Mucosa of descending colon (tissue), 3 donors: ENCODE results near the gene RPL36A. TPM values are rescaled to one million over a fixed set of nuclear protein-coding genes. Genes with fewer than 3 reads are reported as not detected.

ENCODE experiments used
- ATAC-seq: fragments of 200-7000 bp; cut with Tn5 transposase; one replicate; pipeline ENCODE4 v1.9.1; 2020; ENCODE audit warnings: mild to moderate bottlenecking, moderate library complexity
- DNase-seq, 3 donors: peaks; one replicate each; pipeline ENCODE4 v3.0.0-alpha.2; 2020
- H3K36me3 ChIP-seq: fragments of 200-600 bp; one replicate; pipeline ENCODE4 v1.8.0; 2021; ENCODE audit warnings: low read depth, mild to moderate bottlenecking
- H3K4me1 ChIP-seq: fragments of 200-600 bp; one replicate; pipeline ENCODE4 v1.8.0; 2021; ENCODE audit warnings: low read depth, mild to moderate bottlenecking
- H3K4me3 ChIP-seq: fragments of 200-600 bp; one replicate; pipeline ENCODE4 v1.8.0; 2021; ENCODE audit warnings: mild to moderate bottlenecking
- H3K9me3 ChIP-seq: fragments of 200-600 bp; one replicate; pipeline ENCODE4 v1.8.0; 2021; ENCODE audit warnings: mild to moderate bottlenecking
- CTCF ChIP-seq: fragments of 200-600 bp; IDR thresholded peaks from one replicate; pipeline ENCODE4 v1.8.0; 2022; ENCODE audit warnings: antibody characterized with exemption, mild to moderate bottlenecking
- intact Hi-C, 2 donors: fragments of 100-400 bp; cut with DNase I in 1 of 2; cut with micrococcal nuclease in 1 of 2; formaldehyde crosslinking; loops; one replicate each; pipeline versions ENCODE4 v1.11.0 to v1.11.1; 2022; cut with DNase I, micrococcal nuclease
- long read RNA-seq, 2 donors: library from polyadenylated mRNA; unstranded; transcript quantifications; one replicate each; pipeline ENCODE4 v2.0.0, GENCODE V29; 2019 to 2021
- total RNA-seq, 3 donors: library from RNA; stranded (reverse); fragmentation: NEBNext Ultra II Directional in 2 of 3; extraction: Animal tissue kit (Norgen Biotek cat#: 25700) in 2 of 3; gene quantifications; one replicate each; pipeline versions ENCODE4 v1.2.1 to v1.2.4, GENCODE V29; 2021 to 2023
- donor health status: DM: no; HTN: no; CAD: no; lungs with moderate emphysema.
- donor health status: DM: no; HTN: no; CAD: no.
- donor health status: DM: no; HTN: yes; CAD: no.

RPL36A gene
- 100 to 1,000 TPM; 125 to 181 (median 167) TPM for total RNA-seq
- long read RNA-seq, donor 1, partial matches to known transcripts = 0 of 3 reads
- long read RNA-seq, donor 1, other reads (novel, unspliced or antisense) = 0 of 3 reads
- long read RNA-seq, donor 2, transcript RPL36A-203 (5 exons, 910 nt) = major isoform, 192 of 197 reads
- long read RNA-seq, donor 2, partial matches to known transcripts = 0 of 197 reads
- long read RNA-seq, donor 2, other reads (novel, unspliced or antisense) = 0 of 197 reads

- peak within 1 kb of the TSS; percentile 19 for H3K4me3 ChIP-seq
- no peaks in the 10 kb centered on the region for H3K9me3 ChIP-seq
- H3K36me3 ChIP-seq = no peaks in the 10 kb centered on the region
- ATAC-seq (peak; percentile 96), DNase-seq (peak; percentile 89 to 92 (median 89))
- H3K4me1 ChIP-seq = peaks cover 4% of the 10 kb centered on the region
- intact Hi-C loops = no loop called here
- peak; percentile 46 for TF ChIP-seq CTCF
These were observed at the start of gene RPL36A for GRCh38 chrX:101390664-101391525. Gene RPL36A, plus strand, starts transcription at chrX:101391011. Its CDS starts 33 bp downstream, at chrX:101391044.

GRCh38 chrX:101347859-101348451, 42.9 kb upstream of the RPL36A start:
- no peaks in the 10 kb centered on the region for H3K9me3 ChIP-seq
- no peak for TF ChIP-seq CTCF
- H3K36me3 ChIP-seq = no peaks in the 10 kb centered on the region
- H3K4me3 ChIP-seq = peak overlapping the region; percentile 40
- intact Hi-C loops = no loop called here
- no peaks in the 10 kb centered on the region for H3K4me1 ChIP-seq
- ATAC-seq (peak; percentile 24), DNase-seq (peak in 1 of 3 donors; percentile 9)

GRCh38 chrX:101348452-101349192, 42.2 kb upstream of the RPL36A start, which contains the start of gene TIMM8A:
Gene TIMM8A, minus strand, starts transcription at chrX:101348742. Its CDS starts 78 bp downstream, at chrX:101348664.
- H3K9me3 ChIP-seq = no peaks in the 10 kb centered on the region
- H3K4me1 ChIP-seq = no peaks in the 10 kb centered on the region
- H3K36me3 ChIP-seq = no peaks in the 10 kb centered on the region
- ATAC-seq = peak; percentile 99
- peak within 1 kb of the TSS; percentile 40 for H3K4me3 ChIP-seq
- DNase-seq = peak; percentile 83 to 89 (median 86)
- TF ChIP-seq CTCF = no peak
- intact Hi-C loops = no loop called here

GRCh38 chrX:101349193-101349562, 41.6 kb upstream of the RPL36A start:
- intact Hi-C loops = no loop called here
- TF ChIP-seq CTCF = no peak
- no peak for ATAC-seq
- H3K9me3 ChIP-seq = no peaks in the 10 kb centered on the region
- no peaks in the 10 kb centered on the region for H3K4me1 ChIP-seq
- H3K36me3 ChIP-seq = no peaks in the 10 kb centered on the region
- H3K4me3 ChIP-seq = no peak overlapping the region
- no peak for DNase-seq

- intact Hi-C loops = no loop called here
- Histone ChIP-seq H3K4me3 (no peak overlapping the region), H3K9me3 (no peaks in the 10 kb centered on the region), H3K4me1 (no peaks in the 10 kb centered on the region), H3K36me3 (no peaks in the 10 kb centered on the region)
- TF ChIP-seq CTCF = no peak
- peak in 1 of 3 donors; percentile 16 for DNase-seq
- ATAC-seq = peak; percentile 47
These were observed 33.5 kb upstream of the RPL36A start for GRCh38 chrX:101357166-101357795.
